Activated CD8-positive, alpha-beta memory T cell treated with anti-CD3 and anti-CD28 coated beads for 4 hours (primary cell): ENCODE data around the gene PTPRC.

ENCODE experiments used
- DNase-seq, 2 donors: peaks; one replicate each; pipeline ENCODE4 v3.0.0-alpha.2; 2020; ENCODE audit warnings: low read depth in 2 of 2

The PTPRC gene

GRCh38 chr1:198641966-198642668 lies 3.3 kb downstream of the PTPRC start:
- DNase-seq: no peak

- DNase-seq: no peak
Observed at GRCh38 chr1:198642983-198643382, 4.1 kb downstream of the PTPRC start.

GRCh38 chr1:198643808-198644207 lies 5.0 kb downstream of the PTPRC start:
- DNase-seq: no peak

- no peak for DNase-seq
Observed at GRCh38 chr1:198647055-198647454, 8.2 kb downstream of the PTPRC start.

GRCh38 chr1:198648592-198648991 lies 9.8 kb downstream of the PTPRC start:
- DNase-seq: no peak

- no peak for DNase-seq
Observed at GRCh38 chr1:198649232-198649967, 10.6 kb downstream of the PTPRC start.

GRCh38 chr1:198649968-198650338 lies 11.1 kb downstream of the PTPRC start:
- no peak for DNase-seq

GRCh38 chr1:198650506-198650905 lies 11.7 kb downstream of the PTPRC start:
- no peak for DNase-seq

GRCh38 chr1:198651650-198652400 lies 13.0 kb downstream of the PTPRC start:
- no peak for DNase-seq

GRCh38 chr1:198653808-198654413 lies 15.1 kb downstream of the PTPRC start:
- no peak for DNase-seq

GRCh38 chr1:198655459-198656121 lies 16.8 kb downstream of the PTPRC start:
- DNase-seq: no peak

- DNase-seq: peak; percentile 46 to 69
Observed at GRCh38 chr1:198656500-198656932, 17.7 kb downstream of the PTPRC start.

GRCh38 chr1:198657550-198658064 lies 18.8 kb downstream of the PTPRC start:
- no peak for DNase-seq

GRCh38 chr1:198660341-198661261 lies 21.8 kb downstream of the PTPRC start:
- DNase-seq: no peak

- no peak for DNase-seq
Observed at GRCh38 chr1:198662821-198663220, 24.0 kb downstream of the PTPRC start.

GRCh38 chr1:198664068-198664788 lies 25.4 kb downstream of the PTPRC start:
- no peak for DNase-seq

- DNase-seq: no peak
Observed at GRCh38 chr1:198667186-198667585, 28.3 kb downstream of the PTPRC start.

GRCh38 chr1:198667807-198668206 lies 29.0 kb downstream of the PTPRC start:
- DNase-seq: no peak

GRCh38 chr1:198669023-198669698 lies 30.3 kb downstream of the PTPRC start:
- no peak for DNase-seq
